GM18870 (cell line): Measurements from ENCODE around the gene MAEA.
"Not testable (repeated sequence)": the region's sequence is repeated elsewhere in the genome, so short reads cannot be mapped to it uniquely, and the experiment has no call there.

Experiments
- ATAC-seq: cut with Tn5 transposase; IDR thresholded peaks from one replicate; pipeline ENCODE4 v1.9.1; 2021; ENCODE audit warnings: moderate library complexity; ENCODE audit not compliant: unreplicated experiment

Gene MAEA

GRCh38 chr4:1364217-1364616 lies 74.5 kb downstream of the MAEA start:
- no peak for ATAC-seq

DNA sequence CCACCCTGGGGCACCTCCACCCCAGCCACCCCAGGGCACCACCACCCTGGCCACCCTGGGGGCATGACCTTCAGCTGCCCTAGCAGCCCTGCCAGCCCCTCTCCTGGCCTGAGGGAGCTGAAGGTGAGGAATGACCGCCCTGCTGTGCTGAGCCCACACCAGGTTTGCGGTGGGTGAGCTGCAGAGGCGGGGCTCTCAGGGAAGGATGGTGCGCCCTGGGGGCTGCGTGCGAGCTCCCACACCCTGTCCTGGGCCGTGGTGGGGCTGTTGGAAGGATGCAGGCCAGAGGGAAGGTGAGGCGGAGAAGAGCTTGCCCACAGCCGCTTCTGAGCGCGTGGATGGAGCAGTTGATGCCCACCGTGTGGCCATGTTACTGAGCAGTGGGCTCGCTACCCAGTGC lies 75.1 kb downstream of the MAEA start:
- no peak for ATAC-seq

- ATAC-seq, result no peak
Measured at GRCh38 chr4:1365271-1366178, 75.8 kb downstream of the MAEA start.

DNA sequence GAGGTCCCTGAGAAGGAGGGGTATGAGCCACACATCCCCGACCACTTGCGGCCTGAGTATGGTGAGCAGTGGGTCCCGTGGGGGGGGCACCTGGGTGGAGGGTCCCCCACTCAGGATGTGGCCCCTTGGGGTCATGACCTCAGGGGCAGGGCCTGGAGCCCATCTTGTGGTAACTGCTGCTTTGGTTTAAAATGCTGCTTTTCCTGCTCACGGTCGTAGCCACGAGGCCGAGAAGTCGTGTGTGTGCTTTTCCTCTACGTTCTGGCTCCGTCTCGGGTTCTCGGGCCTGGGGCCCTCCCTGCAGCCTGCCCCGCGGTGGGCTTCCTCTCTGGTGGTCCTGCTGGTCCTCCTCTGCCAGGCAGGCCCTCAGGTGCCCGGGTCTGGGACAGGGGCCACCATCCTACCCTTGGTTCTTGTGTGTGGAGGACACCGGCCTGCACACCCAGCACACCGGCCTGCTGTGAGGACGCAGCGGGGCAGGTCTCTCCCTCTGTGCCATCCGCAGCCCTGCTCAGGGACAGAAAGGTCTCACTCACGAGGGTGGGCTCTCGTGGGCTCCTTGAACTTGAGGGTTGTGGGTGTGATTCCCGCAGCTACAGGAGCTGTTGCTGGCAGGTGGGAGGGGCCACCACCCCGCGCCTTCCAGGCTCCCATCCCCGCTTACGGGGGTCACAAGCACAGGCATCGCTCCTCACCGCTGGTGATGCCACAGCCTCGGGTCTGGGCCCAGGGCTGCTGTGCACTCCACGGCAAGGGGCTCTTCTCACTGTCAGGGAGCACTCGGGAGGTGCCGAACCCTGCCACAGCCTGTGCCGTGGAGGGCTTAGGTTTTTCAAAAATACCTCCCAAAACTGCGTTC lies 76.9 kb downstream of the MAEA start:
- no peak for ATAC-seq

DNA sequence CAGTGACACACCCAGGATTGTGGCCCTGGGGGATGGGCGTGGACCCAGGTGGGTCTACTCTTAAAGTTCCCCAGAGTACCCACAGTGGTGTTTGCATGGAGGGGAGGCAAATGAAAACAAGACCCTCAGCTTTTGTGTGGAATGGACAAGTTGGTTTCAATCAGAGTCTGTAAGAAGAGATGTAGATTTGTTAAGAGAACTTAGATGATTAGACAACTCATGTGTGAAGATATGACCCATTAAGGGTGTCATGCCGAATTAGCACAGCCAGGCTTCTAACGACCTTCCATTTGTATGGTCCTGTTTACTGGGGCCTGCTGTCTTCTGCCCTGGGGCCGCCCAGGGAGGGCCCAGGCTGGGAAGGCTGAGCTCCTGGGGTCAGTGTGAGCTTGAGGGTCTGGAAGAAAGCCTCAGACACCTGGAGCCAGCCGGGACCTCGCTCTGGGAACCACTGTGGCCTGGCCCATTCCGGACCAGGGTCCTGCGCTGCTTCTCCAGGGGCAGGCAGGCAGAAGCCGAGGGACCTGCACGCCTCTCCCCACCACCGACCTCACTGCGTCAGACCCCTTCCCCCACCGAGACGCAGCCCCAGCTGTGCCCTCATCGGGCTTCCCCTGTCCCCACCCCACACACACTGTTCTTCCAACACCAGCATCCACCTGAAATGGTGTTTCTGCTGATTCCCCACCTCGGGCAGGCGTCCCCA lies 77.7 kb downstream of the MAEA start:
- no peak for ATAC-seq

GRCh38 chr4:1367936-1368289 lies 78.2 kb downstream of the MAEA start:
- ATAC-seq, result no peak

GRCh38 chr4:1368421-1369090 lies 78.9 kb downstream of the MAEA start:
- no peak for ATAC-seq

GRCh38 chr4:1369091-1369450 lies 79.4 kb downstream of the MAEA start:
- no peak for ATAC-seq

DNA sequence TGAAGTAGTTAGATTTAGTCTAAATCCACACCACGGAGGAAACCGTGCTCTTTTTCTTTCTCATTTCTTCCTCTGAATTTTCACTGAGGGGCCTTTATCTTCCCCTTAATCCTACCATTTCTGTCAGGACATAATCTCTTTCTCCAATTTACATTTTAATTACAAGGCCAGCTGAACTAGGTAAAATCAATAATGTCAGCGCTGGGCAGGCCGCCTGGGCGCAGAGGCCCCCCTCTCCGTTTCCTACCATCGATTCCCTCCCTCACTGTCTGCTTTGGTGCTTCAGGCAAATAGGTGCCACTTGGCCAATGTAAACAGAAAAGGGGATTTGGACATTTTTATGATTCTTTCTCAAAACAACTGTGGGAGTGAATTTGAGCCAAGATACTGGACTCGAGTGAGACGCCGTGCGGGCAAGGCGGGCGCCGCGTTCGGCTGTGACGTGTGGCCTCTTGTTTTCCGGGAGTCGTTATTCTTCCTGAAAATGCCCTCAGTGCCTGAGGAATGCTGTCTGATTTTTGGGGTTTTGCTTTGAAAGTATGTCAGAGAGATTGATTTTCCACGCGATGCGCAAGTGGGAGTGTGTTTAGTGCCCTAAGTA lies 79.9 kb downstream of the MAEA start:
- no peak for ATAC-seq

DNA sequence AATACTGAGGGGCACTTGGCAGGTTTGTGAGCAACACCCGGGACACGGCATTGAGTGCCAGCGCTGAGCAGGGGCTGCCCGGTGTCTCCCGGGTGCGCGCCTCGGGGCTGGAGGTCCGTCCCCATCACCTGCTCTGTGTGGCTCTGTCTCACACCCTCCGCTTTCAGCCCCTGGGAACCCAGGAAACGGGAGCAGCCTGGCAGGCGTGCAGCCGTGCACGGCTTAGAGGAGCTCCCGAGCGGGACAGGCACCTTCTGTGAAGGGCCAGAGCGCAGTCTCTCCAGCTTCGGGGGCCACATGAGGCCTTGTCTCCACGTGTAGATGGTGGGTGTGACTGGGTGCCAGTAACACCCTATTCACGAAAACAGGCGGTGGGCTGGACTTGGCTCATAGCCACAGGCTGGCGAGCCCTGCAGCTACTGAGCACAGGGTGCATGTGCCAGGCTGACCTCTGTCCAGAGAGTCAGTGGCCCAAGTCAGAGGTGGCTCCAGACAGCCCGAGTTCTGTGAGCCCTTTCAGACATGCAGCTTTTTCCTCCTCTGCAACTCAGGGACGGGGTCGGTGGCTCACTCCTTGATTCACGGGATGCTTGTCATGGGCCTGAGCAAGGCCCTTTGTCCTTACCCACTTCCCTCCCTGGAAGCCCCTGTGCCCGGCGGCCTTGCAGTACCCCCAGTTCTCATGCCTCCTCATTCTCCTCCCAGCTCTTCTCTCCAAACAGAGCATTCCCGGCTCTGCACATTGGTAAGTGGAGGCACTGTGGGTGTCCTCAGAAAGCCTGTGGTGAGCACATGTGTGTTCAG lies 80.8 kb downstream of the MAEA start:
- ATAC-seq, result no peak

GRCh38 chr4:1371176-1372165 lies 81.8 kb downstream of the MAEA start:
- no peak for ATAC-seq

GRCh38 chr4:1372576-1372975 lies 82.9 kb downstream of the MAEA start:
- ATAC-seq, result not testable (repeated sequence)

GRCh38 chr4:1373892-1374705 lies 84.4 kb downstream of the MAEA start:
- no peak for ATAC-seq

DNA sequence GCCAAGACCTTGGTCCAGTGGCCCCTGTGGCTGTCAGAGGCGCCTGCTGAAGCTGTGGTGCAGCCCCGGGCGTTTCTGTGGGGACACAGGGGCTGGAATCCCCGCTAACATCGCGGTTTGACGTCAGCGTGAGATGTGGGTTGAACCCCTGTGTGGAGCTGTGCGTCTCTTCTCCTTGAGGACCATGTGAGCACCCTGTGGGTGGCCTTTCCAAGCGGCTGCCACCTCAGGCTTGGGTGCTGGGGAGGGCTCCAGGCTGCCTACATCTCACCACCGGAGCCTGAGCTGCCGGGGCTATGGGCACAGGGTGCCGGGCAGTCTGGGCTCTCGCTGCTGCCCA lies 85.0 kb downstream of the MAEA start:
- no peak for ATAC-seq

DNA sequence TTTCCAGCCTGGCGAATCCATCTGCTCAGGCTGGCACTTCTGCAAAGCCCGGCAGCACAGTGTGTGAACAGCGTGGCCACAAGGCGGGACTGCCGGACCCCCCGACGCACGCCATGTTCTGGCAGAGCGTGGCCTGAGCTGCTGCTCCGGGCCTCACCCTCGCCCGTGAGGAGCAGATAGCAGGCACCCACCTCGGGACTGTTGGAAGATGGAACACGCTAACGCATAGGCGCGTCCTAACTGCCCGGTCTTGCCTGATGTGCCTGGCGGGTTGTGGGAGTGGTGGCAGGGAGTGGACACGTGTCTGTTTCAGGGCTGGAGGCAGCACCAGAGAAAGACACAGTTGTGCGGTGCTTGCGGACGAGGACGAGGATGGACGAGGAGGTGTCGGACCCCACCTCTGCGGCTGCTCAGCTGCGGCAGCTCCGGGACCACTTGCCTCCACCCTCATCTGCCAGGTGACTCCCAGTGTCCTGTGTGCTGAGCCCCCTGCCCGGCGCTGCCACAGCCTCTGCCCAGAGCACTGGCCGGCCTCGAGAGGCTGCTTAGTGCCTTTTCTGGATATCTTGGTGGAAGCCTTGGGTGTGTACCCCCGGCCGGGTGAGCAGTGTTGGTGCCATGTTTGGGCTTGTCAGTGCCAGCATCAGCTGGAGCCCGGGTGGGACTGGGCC lies 85.5 kb downstream of the MAEA start:
- no peak for ATAC-seq

GRCh38 chr4:1375761-1376322 lies 86.2 kb downstream of the MAEA start:
- no peak for ATAC-seq

DNA sequence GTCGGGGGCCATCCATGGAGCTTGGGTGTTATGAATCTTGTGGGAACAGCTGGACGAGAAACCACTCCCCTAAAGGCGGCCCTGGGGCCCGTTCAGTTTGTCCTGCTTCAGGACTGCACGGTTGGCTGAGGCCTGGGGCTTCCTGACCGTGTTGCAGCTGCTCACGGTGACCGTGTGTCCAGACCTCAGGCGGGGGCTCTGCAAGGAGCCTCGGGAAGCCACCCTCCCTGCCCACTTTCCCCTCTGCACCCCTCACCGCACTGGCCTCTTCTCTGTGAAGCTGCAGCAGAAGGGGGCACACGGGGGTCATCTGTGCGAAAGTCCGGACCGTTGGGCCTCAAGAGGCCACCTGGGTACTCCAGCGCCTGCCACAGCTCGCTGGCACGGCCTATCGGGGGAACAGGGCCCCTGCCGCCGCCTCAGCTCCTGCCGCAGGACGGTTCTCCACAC lies 86.7 kb downstream of the MAEA start:
- no peak for ATAC-seq
